ENCODE data around the gene MRPL2.

MRPL2 gene

DNA sequence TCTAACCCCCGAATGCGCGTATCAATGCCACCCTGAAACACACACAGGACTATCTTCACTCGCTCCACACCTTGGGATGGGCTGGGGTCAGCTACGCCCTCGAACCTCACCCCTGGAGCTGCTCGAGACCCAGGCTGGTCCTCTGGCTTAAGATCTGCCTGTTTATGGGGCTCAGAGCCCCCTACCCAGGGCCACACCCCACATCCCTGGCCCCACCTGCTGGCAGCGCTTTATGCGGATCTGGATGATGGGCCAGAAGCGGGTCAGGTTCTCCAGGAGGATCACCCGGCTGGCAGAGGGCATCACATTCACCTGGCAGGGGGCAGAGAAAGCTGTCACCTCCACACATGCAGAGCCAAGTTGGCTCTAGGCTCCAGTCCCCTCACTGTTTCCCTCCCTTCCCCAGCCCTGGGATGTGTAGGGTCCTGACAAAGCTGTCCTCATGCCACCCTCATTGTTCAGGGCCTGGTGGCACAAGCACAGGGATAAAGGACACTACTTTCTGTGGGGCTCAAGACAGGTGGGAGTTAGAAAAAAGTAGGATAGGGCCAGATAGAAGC is 13.8 kb downstream of the MRPL2 start:
- TF ChIP-seq FOXP2 (optimal IDR thresholded peaks at IDR 0.05; ENCODE audit: borderline replicate concordance, extremely low read depth, extremely low read length, insufficient read depth): no peak
- TF ChIP-seq, protein P1, sequence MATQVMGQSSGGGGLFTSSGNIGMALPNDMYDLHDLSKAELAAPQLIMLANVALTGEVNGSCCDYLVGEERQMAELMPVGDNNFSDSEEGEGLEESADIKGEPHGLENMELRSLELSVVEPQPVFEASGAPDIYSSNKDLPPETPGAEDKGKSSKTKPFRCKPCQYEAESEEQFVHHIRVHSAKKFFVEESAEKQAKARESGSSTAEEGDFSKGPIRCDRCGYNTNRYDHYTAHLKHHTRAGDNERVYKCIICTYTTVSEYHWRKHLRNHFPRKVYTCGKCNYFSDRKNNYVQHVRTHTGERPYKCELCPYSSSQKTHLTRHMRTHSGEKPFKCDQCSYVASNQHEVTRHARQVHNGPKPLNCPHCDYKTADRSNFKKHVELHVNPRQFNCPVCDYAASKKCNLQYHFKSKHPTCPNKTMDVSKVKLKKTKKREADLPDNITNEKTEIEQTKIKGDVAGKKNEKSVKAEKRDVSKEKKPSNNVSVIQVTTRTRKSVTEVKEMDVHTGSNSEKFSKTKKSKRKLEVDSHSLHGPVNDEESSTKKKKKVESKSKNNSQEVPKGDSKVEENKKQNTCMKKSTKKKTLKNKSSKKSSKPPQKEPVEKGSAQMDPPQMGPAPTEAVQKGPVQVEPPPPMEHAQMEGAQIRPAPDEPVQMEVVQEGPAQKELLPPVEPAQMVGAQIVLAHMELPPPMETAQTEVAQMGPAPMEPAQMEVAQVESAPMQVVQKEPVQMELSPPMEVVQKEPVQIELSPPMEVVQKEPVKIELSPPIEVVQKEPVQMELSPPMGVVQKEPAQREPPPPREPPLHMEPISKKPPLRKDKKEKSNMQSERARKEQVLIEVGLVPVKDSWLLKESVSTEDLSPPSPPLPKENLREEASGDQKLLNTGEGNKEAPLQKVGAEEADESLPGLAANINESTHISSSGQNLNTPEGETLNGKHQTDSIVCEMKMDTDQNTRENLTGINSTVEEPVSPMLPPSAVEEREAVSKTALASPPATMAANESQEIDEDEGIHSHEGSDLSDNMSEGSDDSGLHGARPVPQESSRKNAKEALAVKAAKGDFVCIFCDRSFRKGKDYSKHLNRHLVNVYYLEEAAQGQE (IDR thresholded peaks at IDR 0.05; ENCODE audit: insufficient read depth in 1 of 2, low read depth in 2 of 2, low read length in 2 of 2): no peak
- no peak for TF ChIP-seq TAF1 (IDR thresholded peaks at IDR 0.05; ENCODE audit: borderline replicate concordance, insufficient read depth, low read length)
- no peak for TF ChIP-seq SIN3A (IDR thresholded peaks at IDR 0.05; ENCODE audit: borderline replicate concordance, insufficient read depth, low read length)
- TF ChIP-seq POLR2AphosphoS5 (IDR thresholded peaks at IDR 0.05; ENCODE audit: low read depth, low read length): no peak

DNA sequence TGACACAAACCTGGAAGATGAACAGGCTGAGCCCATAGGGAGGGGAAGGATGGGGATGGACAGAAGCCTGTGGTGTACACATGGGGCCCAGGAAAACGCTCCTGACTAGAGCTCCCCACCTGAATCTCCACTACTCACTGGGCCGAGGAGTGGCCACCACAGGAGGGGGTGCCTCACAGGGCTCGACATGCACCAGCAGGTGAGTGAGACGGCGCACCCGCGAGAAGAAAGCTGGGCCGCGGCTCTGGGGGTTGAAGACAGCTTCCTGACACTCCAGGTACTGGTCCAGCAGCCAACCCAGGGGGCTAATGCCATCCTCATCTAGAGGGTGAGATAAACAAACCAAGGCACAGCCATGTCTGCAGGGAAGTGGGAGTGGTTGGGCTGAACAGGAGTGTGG is 15.9 kb downstream of the MRPL2 start:
- TF ChIP-seq SIN3A (IDR thresholded peaks at IDR 0.05; ENCODE audit: borderline replicate concordance, insufficient read depth, low read length) (no peak), FOXP2 (optimal IDR thresholded peaks at IDR 0.05; ENCODE audit: borderline replicate concordance, extremely low read depth, extremely low read length, insufficient read depth) (no peak), POLR2AphosphoS5 (IDR thresholded peaks at IDR 0.05; ENCODE audit: low read depth, low read length) (no peak), TAF1 (IDR thresholded peaks at IDR 0.05; ENCODE audit: borderline replicate concordance, insufficient read depth, low read length) (no peak)
- TF ChIP-seq, protein P1 (IDR thresholded peaks at IDR 0.05; ENCODE audit: insufficient read depth in 1 of 2, low read depth in 2 of 2, low read length in 2 of 2): no peak

DNA sequence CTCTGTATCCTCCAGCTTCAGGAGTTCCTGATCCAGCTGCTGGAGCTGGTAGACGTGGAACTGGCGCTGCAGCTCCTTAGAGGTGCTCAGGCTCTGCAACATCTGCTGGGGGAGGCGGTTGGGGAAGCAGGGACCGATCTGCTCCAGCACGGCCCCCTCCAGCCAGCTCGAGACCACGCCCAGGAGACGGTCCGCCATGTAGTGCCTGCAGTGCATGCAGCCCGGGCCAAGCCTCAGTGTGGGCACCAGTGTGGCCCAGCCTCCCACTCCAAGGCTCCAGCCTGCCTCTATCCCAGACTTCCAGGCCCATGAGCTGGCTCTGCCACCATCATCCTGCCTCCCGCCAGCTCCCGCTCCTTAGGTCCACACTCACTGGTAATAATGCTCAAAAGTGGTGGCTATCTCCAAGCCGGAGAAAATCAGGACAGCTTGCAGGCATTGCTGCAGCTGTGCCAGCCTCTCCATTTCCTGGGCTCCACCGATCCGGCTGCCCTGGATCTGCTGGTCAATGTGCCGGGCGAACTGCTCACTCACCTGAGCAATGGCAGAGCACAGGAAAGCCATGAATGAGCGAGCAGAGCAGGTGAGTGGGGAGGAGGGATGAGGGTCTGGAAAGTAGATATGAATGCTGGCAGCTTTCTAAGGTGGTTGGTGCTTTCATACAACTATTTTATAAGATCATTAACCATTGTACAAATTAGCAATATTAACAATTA is 18.5 kb downstream of the MRPL2 start:
- TF ChIP-seq, protein P1 (IDR thresholded peaks at IDR 0.05; ENCODE audit: insufficient read depth in 1 of 2, low read depth in 2 of 2, low read length in 2 of 2): no peak
- TF ChIP-seq FOXP2 (optimal IDR thresholded peaks at IDR 0.05; ENCODE audit: borderline replicate concordance, extremely low read depth, extremely low read length, insufficient read depth) (no peak), POLR2AphosphoS5 (IDR thresholded peaks at IDR 0.05; ENCODE audit: low read depth, low read length) (no peak), TAF1 (IDR thresholded peaks at IDR 0.05; ENCODE audit: borderline replicate concordance, insufficient read depth, low read length) (no peak), SIN3A (IDR thresholded peaks at IDR 0.05; ENCODE audit: borderline replicate concordance, insufficient read depth, low read length) (no peak)

DNA sequence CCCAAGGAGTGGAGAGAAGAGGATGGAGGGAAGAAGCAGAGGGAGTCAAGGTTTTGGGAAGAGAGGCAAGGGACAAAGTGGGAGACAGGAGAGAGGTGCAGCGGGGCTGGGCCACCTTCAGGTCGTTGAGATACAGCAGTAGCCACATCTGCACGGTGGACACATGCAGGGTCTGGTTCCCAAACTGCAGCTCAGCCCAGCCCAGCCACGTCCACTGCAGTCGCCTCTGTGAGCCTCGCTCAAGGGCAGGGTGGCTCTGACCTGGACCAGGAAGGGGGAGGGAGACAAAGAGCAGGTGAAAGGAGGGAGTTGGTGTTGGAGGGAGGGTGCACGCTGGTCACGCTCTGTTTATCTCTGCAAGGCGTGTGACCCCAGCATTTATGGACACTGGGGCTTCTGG is 20.5 kb downstream of the MRPL2 start:
- TF ChIP-seq TAF1 (IDR thresholded peaks at IDR 0.05; ENCODE audit: borderline replicate concordance, insufficient read depth, low read length) (no peak), SIN3A (IDR thresholded peaks at IDR 0.05; ENCODE audit: borderline replicate concordance, insufficient read depth, low read length) (no peak), POLR2AphosphoS5 (IDR thresholded peaks at IDR 0.05; ENCODE audit: low read depth, low read length) (no peak), FOXP2 (optimal IDR thresholded peaks at IDR 0.05; ENCODE audit: borderline replicate concordance, extremely low read depth, extremely low read length, insufficient read depth) (no peak)
- TF ChIP-seq, protein P1 (IDR thresholded peaks at IDR 0.05; ENCODE audit: insufficient read depth in 1 of 2, low read depth in 2 of 2, low read length in 2 of 2): no peak

Measured in PFSK-1 (cell line).